ENCODE results near the gene UPK3BL2.
A peak's percentile ranks its signal among the peaks of the same experiment; 100 is the strongest.
"Not testable (repeated sequence)": the region's sequence is repeated elsewhere in the genome, so short reads cannot be mapped to it uniquely, and the experiment has no call there.

Gene UPK3BL2

GRCh38 chr7:102543596-102543995 lies at the start of gene UPK3BL2:
UPK3BL2 (minus strand) TSS chr7:102543696; CDS start chr7:102543636, 60 bp downstream.
- DNase-seq (ENCODE audit: low read depth); H3K4me3 ChIP-seq (ENCODE audit: control insufficient read depth, low read depth, low read length): not testable (repeated sequence)

- DNase-seq (ENCODE audit: low read depth); H3K4me3 ChIP-seq (ENCODE audit: control insufficient read depth, low read depth, low read length): not testable (repeated sequence)
Observed at GRCh38 chr7:102592477-102593019, 49.1 kb upstream of the UPK3BL2 start.

- DNase-seq (ENCODE audit: low read depth); H3K4me3 ChIP-seq (ENCODE audit: control insufficient read depth, low read depth, low read length): not testable (repeated sequence)
Observed at GRCh38 chr7:102589857-102590256, 46.4 kb upstream of the UPK3BL2 start.

- H3K4me3 ChIP-seq (ENCODE audit: control insufficient read depth, low read depth, low read length) = not testable (repeated sequence)
Observed at GRCh38 chr7:102583495-102583894, 40.0 kb upstream of the UPK3BL2 start.

GRCh38 chr7:102581722-102582121 lies 38.2 kb upstream of the UPK3BL2 start:
- H3K4me3 ChIP-seq (ENCODE audit: control insufficient read depth, low read depth, low read length); DNase-seq (ENCODE audit: low read depth): not testable (repeated sequence)

More at GRCh38 chr7:102583495-102583894, 40.0 kb upstream of the UPK3BL2 start:
- DNase-seq (ENCODE audit: low read depth) = not testable (repeated sequence)

- H3K4me3 ChIP-seq (ENCODE audit: control insufficient read depth, low read depth, low read length); DNase-seq (ENCODE audit: low read depth): not testable (repeated sequence)
Observed at GRCh38 chr7:102578486-102578885, 35.0 kb upstream of the UPK3BL2 start.

- not testable (repeated sequence) for H3K4me3 ChIP-seq (ENCODE audit: control insufficient read depth, low read depth, low read length); DNase-seq (ENCODE audit: low read depth)
Observed at GRCh38 chr7:102577315-102578240, 34.1 kb upstream of the UPK3BL2 start.

GRCh38 chr7:102576363-102576762 lies 32.9 kb upstream of the UPK3BL2 start:
- not testable (repeated sequence) for H3K4me3 ChIP-seq (ENCODE audit: control insufficient read depth, low read depth, low read length); DNase-seq (ENCODE audit: low read depth)

- DNase-seq (ENCODE audit: low read depth); H3K4me3 ChIP-seq (ENCODE audit: control insufficient read depth, low read depth, low read length): not testable (repeated sequence)
Observed at GRCh38 chr7:102574607-102575006, 31.1 kb upstream of the UPK3BL2 start.

- peak within 1 kb of the TSS; percentile 54 for H3K4me3 ChIP-seq (ENCODE audit: control insufficient read depth, low read depth, low read length)
Observed at GRCh38 chr7:102572261-102573239, 29.1 kb upstream of the UPK3BL2 start, which contains the start of gene POLR2J3. POLR2J3 (minus strand) TSS chr7:102572583; CDS start chr7:102572521, 62 bp downstream.

GRCh38 chr7:102568620-102569019 lies 25.1 kb upstream of the UPK3BL2 start:
- not testable (repeated sequence) for DNase-seq (ENCODE audit: low read depth); H3K4me3 ChIP-seq (ENCODE audit: control insufficient read depth, low read depth, low read length)

More at GRCh38 chr7:102572261-102573239, 29.1 kb upstream of the UPK3BL2 start, which contains the start of gene POLR2J3:
- TF ChIP-seq CTCF (conservative IDR thresholded peaks at IDR 0.05; ENCODE audit: control insufficient read depth, insufficient read depth, low read depth, low read length) = peak; percentile 0
- DNase-seq (ENCODE audit: low read depth) = peak; percentile 69

GRCh38 chr7:102550808-102551422 lies 7.4 kb upstream of the UPK3BL2 start, which contains the start of gene SPDYE2:
SPDYE2 (plus strand) TSS chr7:102551226; CDS start chr7:102553256, 2,030 bp downstream.
- DNase-seq (ENCODE audit: low read depth); H3K4me3 ChIP-seq (ENCODE audit: control insufficient read depth, low read depth, low read length): not testable (repeated sequence)

GRCh38 chr7:102546353-102546752 lies 2.9 kb upstream of the UPK3BL2 start:
- not testable (repeated sequence) for DNase-seq (ENCODE audit: low read depth); H3K4me3 ChIP-seq (ENCODE audit: control insufficient read depth, low read depth, low read length)

- H3K4me3 ChIP-seq (ENCODE audit: control insufficient read depth, low read depth, low read length); DNase-seq (ENCODE audit: low read depth): not testable (repeated sequence)
Observed at GRCh38 chr7:102545288-102545687, 1.8 kb upstream of the UPK3BL2 start.

- H3K4me3 ChIP-seq (ENCODE audit: control insufficient read depth, low read depth, low read length); DNase-seq (ENCODE audit: low read depth): not testable (repeated sequence)
Observed at GRCh38 chr7:102544372-102544771, 876 bp upstream of the UPK3BL2 start.

- not testable (repeated sequence) for DNase-seq (ENCODE audit: low read depth); H3K4me3 ChIP-seq (ENCODE audit: control insufficient read depth, low read depth, low read length)
Observed at GRCh38 chr7:102542771-102543170, 725 bp downstream of the UPK3BL2 start.
